ENCODE results near the gene SMIM13. TPM values are rescaled to one million over a fixed set of nuclear protein-coding genes. Genes with fewer than 3 reads are reported as not detected.

The SMIM13 gene
- total and polyA plus RNA-seq, 12 donors: 1.9 to 11.5 (median 6.7) TPM

DNA sequence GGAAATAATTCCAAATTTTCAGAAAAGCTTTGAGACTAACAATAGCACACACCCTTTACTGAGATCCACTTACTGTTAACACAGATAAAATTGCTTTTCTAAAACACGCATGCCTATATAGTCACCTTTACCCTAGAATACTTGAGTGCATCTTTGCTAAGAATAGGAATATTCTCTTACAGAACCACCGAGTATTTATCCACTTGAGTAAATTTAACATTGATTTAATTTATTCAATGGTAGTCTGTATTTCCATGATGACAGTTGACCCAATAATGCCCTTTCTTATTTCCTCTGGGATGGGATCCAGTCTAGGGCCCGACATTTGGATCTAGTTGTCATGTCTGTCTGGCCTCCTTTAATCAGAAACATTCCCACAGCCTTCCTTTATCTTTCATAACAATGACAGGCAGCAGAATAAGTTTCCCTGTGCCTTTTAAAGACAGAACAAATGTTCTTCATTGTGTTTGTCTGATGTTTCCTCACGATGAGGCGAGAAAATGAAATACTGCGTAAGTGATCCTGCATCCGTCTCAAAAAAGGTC lies 74.5 kb downstream of the SMIM13 start:
- H3K27ac ChIP-seq: peak overlapping the region in 1 of 5 donors; percentile 14
- 60 to 70% (median 68%) methylated on average over 7 of the region's 7 CpGs for WGBS, 4 donors
- H3K4me1 ChIP-seq (replicated peaks in 1 of 2): peaks cover 0 to 6% of the 10 kb centered on the region in 2 donors
- no peak for DNase-seq
- intact Hi-C loops (cut with DNase I): no loop called here
- no peak overlapping the region for H3K4me3 ChIP-seq
- no peaks in the 10 kb centered on the region for H3K9me3 ChIP-seq (replicated peaks in 1 of 3)
- TF ChIP-seq, protein P1, sequence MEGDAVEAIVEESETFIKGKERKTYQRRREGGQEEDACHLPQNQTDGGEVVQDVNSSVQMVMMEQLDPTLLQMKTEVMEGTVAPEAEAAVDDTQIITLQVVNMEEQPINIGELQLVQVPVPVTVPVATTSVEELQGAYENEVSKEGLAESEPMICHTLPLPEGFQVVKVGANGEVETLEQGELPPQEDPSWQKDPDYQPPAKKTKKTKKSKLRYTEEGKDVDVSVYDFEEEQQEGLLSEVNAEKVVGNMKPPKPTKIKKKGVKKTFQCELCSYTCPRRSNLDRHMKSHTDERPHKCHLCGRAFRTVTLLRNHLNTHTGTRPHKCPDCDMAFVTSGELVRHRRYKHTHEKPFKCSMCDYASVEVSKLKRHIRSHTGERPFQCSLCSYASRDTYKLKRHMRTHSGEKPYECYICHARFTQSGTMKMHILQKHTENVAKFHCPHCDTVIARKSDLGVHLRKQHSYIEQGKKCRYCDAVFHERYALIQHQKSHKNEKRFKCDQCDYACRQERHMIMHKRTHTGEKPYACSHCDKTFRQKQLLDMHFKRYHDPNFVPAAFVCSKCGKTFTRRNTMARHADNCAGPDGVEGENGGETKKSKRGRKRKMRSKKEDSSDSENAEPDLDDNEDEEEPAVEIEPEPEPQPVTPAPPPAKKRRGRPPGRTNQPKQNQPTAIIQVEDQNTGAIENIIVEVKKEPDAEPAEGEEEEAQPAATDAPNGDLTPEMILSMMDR (IDR thresholded peaks at IDR 0.05): no peak
- TF ChIP-seq POLR2A (IDR thresholded peaks at IDR 0.05): no peak
- no peaks in the 10 kb centered on the region for H3K36me3 ChIP-seq (replicated peaks in 1 of 2)
- H3K27me3 ChIP-seq: no peaks in the 10 kb centered on the region

DNA sequence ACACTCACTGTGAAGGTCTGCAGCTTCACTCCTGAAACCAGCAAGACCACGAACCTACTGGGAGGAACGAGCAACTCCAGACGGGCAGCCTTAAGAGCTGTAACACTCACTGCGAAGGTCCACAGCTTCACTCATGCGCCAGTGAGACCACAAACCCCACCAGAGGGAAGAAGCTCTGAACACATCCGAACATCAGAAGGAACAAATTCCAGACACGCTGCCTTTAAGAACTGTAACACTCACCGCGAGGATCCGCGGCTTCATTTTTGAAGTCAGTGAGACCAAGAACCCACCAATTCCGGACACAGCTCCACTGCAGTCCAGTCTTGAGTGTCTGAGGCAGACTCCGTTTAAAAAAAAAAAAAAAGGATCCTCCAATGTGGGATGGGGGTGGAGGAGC lies 78.3 kb downstream of the SMIM13 start:
- H3K4me3 ChIP-seq: no peak overlapping the region
- intact Hi-C loops (cut with DNase I): loop anchor here in 1 of 2 donors (5.0 kb wide), 1 partner anchor 320 kb away; no protein-coding TSS in a partner anchor
- TF ChIP-seq, protein P1 (IDR thresholded peaks at IDR 0.05): no peak
- TF ChIP-seq POLR2A (IDR thresholded peaks at IDR 0.05): no peak
- no peaks in the 10 kb centered on the region for H3K36me3 ChIP-seq (replicated peaks in 1 of 2)
- H3K4me1 ChIP-seq (replicated peaks in 1 of 2): peaks cover 0 to 6% of the 10 kb centered on the region in 2 donors
- no peaks in the 10 kb centered on the region for H3K9me3 ChIP-seq (replicated peaks in 1 of 3)
- H3K27ac ChIP-seq: no peak overlapping the region
- no peak for DNase-seq
- H3K27me3 ChIP-seq: no peaks in the 10 kb centered on the region
- WGBS, 4 donors: 88 to 92% (median 90%) methylated on average over 13 of the region's 13 CpGs

DNA sequence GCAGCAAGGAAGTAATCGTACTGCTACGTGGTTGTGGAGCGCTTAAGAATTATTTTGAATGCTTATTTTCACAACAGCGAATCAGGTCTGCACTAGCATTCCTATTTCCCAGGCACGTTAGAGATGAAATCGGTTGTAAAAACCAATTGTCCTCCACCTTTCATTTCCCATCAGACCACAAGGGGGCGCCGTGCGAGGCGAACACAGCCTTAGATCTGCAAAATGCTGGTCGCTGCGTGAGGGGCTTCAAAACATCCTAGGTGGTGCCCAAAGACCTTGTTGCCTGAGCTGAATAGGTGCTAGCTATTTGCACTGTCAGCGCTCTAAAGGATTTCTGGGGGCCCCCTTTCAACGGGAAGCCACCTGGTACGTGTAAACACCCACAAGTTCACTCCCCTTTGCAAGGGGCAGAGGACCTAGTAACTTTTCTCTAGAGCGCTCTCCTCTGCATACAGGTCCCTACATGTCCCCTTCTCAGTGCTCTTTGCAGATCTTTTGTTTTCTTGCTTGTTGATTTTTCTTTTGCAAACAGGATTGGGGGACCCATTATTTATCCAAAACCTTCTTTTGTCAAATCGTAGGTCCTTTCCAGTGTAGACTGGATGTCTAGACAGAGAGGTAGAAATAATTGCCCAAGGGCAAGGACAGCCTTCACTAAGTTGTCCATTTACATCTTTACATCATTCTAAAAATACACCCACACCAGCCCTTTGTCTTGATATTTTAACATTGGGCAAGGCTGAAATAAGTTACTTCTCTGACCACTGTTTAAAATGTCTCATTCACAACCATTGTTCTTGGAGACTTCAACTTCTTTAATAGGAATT lies 79.1 kb downstream of the SMIM13 start:
- no peaks in the 10 kb centered on the region for H3K36me3 ChIP-seq (replicated peaks in 1 of 2)
- H3K27me3 ChIP-seq: no peaks in the 10 kb centered on the region
- H3K4me1 ChIP-seq (replicated peaks in 1 of 2): peaks cover 0 to 6% of the 10 kb centered on the region in 2 donors
- WGBS, 4 donors: 25 to 42% (median 26%) methylated on average over 13 to 17 of the region's 17 CpGs
- intact Hi-C loops (cut with DNase I): loop anchor here in 1 of 2 donors (5.0 kb wide), 1 partner anchor 320 kb away; no protein-coding TSS in a partner anchor
- H3K27ac ChIP-seq: no peak overlapping the region
- DNase-seq: peak; percentile 35 to 82 (median 71)
- TF ChIP-seq POLR2A (IDR thresholded peaks at IDR 0.05): no peak
- TF ChIP-seq, protein P1 (IDR thresholded peaks at IDR 0.05): peak; percentile 72 to 93 (median 82)
- H3K9me3 ChIP-seq (replicated peaks in 1 of 3): no peaks in the 10 kb centered on the region
- H3K4me3 ChIP-seq: no peak overlapping the region

DNA sequence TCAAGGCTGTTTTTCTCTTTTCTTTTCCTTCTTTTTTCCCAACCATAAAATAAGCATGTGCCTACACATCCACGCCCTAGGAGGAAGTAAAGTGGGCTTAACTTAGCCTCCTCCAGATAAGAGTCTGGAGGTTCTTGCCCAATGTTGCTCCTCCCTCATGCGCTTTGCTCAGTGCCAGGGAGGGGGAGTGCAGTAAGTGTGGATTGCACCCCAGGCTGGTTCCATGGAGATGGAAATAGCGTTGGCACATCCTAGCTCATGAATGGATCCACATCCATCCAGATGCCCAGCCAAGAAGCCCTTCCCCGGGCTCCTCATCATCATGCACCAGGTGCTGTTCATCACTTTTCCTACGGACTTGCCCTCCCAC lies 80.6 kb downstream of the SMIM13 start:
- no peak overlapping the region for H3K4me3 ChIP-seq
- TF ChIP-seq, protein P1 (IDR thresholded peaks at IDR 0.05): no peak
- TF ChIP-seq POLR2A (IDR thresholded peaks at IDR 0.05): no peak
- intact Hi-C loops (cut with DNase I): loop anchor here in 1 of 2 donors (5.0 kb wide), 1 partner anchor 318 kb away; no protein-coding TSS in a partner anchor
- H3K36me3 ChIP-seq (replicated peaks in 1 of 2): no peaks in the 10 kb centered on the region
- no peaks in the 10 kb centered on the region for H3K9me3 ChIP-seq (replicated peaks in 1 of 3)
- H3K4me1 ChIP-seq (replicated peaks in 1 of 2): no peaks in the 10 kb centered on the region
- no peaks in the 10 kb centered on the region for H3K27me3 ChIP-seq
- H3K27ac ChIP-seq: no peak overlapping the region
- DNase-seq: no peak
- 90 to 95% (median 92%) methylated on average over 5 of the region's 5 CpGs for WGBS, 4 donors
